Stimulated activated CD8-positive, alpha-beta memory T cell treated with anti-CD3 and anti-CD28 coated beads, Interleukin-12 subunit alpha, Interleukin-12 subunit beta, amount 100 ng/mL, for 1 hour (primary cell): ENCODE measurements around the gene B3GNT4.
A peak's percentile ranks its signal among the peaks of the same experiment; 100 is the strongest.
"Not testable (repeated sequence)": the region's sequence is repeated elsewhere in the genome, so short reads cannot be mapped to it uniquely, and the experiment has no call there.

Experiments used
- DNase-seq: peaks from one replicate; pipeline ENCODE4 v3.0.0-alpha.2; 2020; ENCODE audit warnings: low read depth

B3GNT4 gene

DNA sequence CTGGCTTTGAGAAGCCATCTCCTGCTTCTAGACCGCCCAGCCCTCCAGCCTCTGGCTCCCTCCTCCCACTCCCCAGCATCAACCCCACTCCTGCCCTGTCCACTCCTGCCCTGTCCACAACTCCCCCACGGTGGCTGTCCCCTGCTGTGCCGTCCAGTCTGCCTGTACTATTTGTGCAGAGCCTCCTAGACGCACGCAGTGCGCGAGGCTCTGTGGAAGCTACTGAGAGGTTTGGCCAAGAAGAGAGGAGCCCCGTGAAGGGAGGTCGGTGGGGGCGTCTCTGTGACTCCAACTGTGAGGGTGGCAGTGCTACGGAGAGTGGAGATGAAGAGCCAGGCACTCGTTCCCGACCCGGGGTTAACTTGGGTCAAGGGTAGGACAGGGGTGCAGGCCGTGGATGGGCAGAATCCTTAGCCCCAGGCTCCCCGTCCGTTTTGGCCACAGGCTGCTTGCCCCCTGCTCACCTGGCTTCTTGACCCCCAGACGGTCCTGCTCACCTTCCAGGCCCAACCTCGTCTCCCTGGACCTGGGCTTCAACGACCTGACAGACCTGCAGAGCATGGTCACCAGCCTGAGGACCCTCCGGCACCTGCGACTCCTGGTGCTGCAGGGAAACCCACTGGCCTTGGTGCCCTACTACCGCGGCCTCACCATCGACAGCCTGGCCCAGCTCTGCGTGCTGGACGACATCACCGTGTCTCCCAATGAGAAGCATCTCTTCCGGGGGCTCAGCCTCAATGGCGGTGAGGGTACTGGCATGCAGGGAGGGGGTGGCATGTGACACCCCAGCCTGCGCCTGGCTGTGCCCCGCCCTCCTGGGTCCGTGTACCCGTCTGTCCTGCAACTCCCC lies 13.7 kb upstream of the B3GNT4 start:
- no peak for DNase-seq

DNA sequence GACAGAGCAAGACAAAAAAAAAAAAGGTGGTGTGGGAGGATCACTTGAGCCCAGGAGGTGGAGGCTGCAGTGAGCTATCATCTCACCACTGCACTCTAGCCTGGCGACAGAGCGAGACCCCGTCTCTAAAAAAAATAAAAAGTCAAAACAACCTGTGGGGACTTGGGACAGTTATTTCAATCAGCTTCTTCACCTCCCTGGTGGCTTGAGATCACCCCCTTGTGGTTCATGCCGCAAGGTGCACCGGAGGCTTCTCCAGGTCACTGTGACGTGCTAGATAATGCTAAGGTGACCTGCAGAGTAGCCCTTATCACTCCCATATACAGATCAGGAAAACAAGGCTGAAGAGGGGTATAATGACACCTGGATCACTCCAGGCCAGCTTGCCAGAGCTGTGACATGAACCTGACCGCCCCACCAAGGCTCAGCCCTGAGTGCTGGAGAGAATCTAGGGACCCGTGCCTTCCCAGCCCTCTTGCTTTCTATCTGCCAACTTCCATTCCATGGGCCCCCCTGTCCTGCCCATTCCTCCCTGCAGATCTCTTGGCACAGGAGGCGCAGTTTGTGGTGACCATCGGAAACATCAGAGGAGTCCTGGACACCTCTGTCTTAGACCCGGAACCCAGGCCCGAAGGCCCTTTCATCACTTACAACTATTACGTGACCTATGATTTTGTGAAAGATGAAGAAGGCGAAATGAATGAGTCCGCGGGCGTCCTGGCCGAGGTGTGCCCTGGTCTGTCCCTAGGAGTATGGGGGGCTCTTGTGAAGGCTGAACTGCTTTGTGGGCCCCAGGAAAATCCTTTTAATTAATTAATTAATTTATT lies 12.5 kb upstream of the B3GNT4 start:
- peak; percentile 51 for DNase-seq

DNA sequence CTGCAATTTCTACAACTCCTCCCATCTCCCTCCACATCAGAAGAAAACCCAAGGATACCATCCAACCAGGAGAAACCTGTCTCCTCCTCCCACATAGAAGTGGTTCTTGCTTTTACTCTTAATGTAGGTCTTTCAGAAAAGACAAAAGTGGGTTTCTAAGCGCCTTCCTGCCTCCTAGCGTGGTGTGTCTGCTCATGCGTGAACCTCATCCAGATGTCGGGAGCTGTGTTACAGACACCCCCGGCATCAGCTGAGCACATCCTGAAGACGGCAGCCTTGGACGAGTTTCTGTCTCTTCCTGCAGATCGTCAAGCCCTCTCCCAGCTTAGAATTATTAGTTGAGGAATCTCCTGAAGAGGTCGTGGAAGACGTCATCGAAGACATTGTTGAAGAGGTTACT lies 11.1 kb upstream of the B3GNT4 start:
- no peak for DNase-seq

DNA sequence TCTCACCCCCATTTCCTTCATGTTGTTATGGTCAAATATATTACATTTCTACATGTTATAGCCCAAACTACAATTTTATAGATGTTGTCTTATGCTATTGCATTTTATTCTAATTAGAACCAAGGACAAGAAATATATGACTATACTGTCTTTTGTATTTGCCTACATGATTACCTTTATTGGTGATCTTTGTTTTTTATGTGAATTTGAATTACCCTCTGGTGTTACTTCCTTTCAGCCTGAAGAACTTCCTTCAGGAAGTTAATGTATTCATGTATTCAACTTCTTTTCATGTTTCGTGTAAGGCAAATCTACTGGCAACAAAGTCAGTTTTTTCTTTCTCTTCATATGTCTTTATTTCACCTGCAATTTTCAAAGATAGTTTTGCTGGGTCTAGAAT lies 8.7 kb upstream of the B3GNT4 start:
- DNase-seq, result no peak

DNA sequence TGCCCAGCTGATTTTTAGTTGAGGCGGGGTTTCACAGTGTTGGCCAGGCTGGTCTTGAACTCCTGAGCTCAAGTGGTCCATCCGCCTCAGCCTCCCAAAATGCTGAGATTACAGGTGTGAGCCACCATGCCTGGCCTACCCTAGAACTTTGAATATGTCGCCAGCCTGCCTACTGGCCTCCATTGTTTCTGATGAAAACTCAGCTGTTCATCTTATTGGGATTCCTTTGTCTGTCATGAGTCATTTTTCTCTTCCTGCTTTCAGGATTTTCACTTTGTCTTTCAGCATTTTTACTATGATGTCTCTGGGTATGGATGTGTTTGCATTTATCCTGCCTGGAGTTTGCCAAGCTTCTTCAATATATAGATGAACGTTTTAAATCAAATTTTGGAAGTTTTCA lies 8.1 kb upstream of the B3GNT4 start:
- no peak for DNase-seq

DNA sequence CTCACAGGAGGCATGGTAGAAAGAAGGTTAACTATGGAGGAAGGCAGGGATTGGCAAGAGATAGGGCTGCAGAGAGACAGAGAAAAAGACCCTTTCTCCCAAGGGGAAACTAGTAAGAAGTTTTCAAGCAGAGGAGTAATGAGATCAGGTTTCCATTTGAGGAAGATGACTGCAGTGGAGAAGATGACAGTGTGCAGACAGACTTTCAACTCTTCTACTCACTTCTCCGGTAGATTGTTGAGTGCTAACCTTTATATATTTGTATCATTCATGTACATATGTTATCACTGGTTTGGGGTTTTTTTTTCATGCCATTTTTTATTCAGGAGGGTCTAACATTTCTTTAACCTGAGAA lies 5.9 kb upstream of the B3GNT4 start:
- DNase-seq, result no peak

DNA sequence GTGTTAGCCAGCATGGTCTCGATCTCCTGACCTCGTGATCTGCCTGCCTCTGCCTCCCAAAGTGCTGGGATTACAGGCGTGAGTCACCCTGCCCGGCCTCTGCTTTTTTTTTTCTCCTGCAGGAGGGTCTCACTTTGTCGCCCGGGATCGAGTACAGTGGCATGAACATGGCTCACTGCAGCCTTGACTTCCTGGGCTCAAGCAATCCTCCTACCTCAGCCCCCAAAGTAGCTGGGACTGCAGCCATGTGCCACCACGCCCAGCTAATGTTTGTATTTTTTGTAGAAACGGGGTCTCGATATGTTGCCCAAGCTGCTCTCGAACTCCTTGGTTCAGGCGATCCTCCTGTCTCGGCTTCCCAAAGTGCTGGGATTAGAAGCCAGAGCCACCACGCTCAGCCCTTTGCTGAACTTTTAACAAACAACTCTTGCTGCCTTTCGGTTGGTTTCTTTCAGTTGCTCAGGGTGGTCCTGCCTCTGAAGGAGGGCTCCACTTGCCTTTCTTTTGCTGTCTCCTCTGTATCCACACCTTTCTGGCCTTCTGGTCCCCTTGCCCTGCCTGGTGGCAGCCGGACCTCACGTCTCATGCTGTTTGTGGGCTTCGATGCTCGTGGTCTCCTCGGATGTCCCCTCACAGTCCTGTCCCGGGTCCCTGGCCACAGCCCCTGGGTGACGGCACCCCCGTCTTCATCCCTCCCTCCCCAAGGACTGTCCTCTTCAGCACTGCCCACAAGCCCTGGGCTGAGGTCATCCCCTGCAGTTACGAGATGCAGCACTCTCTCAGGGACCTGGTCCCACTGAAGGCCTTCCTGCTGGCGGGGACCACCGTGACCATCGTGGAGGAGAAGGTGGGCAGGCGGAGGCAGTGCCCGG lies 3.8 kb upstream of the B3GNT4 start:
- no peak for DNase-seq

DNA sequence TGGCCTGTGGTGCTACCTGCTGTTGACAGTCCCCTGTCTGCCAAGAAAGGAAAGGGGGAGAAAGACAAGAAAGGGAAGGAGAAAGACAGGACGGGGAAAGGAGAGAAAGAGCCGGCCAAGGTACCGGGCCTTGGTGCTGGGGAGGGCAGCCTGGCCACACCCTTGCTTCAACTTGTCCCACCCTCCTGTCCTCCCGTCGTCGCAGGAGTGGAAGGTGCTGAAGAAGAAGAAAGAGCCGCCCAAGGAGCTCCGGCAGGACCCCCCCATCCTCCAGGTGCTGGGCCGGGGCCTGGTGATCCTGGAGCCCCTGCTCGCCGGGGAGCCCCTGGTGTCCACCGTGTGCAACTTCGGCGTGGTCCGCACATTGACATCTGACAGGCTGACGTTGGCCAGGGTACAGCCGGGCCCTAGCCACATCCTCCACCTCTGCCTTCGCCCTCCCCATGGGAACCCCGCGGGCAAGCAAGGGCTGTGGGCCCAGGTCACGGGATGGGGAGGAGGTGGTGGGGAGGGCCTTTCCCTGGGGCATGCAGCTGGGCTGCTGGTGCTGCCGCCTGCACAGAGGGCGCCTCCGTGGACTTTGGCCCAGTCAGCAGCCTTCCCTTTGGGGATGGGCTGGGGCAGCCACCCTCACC lies 2.9 kb upstream of the B3GNT4 start:
- no peak for DNase-seq

DNA sequence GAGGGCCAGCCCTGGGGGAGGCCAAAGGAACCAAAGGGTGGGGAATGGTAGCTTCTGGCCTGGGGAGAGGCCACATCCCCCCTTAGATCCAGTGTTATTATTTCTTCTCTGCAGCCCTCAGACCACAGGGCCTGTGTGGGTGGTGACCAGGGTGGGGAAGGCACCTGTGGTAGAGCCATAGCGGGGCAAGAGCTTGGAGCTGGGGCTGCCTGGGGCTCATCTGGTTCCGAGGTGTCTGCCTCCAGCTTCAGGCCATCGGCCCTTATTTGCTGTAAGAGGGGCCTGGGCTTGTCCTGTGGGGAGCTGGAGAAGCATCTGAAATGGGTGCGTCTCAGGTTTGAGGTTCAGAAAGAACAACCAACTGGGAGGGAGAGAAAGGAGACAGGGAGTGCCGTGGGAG lies 2.1 kb upstream of the B3GNT4 start:
- DNase-seq, result no peak

DNA sequence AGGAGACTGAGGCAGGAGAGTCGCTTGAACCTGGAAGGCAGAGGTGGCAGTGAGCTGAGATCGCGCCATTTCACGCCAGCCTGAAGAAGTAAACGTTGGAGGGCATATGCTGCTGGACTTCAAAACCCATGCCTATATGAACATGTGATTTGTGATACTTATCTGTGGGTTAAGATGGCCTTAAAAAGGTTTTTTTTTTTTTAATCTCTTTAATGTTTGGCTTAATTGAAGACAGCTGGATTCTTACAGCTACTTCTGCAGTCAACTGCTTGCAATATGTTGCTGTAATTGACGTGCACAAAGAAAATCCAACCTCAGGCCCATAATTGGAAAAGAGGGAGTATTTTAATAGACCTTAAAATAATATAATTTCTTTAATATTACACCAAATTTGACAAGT lies 1.5 kb upstream of the B3GNT4 start:
- DNase-seq, result no peak

DNA sequence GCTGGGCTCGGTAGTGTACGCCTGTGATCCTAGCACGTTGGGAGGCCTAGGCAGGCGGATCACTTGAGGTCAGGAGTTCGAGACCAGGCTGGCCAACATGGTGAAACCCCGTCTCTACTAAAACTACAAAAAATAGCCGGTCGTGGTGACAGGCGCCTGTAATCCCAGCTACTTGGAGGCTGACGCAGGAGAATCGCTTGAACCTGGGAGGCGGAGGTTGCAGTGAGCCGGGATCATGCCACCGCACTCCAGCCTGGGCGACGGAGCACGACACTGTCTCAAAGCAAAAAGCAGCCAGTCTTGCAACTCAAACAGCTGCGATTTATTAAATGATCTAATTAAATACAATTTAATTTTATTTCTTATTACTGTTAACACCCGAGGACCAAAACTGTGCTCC lies 698 bp upstream of the B3GNT4 start:
- DNase-seq, result not testable (repeated sequence)

DNA sequence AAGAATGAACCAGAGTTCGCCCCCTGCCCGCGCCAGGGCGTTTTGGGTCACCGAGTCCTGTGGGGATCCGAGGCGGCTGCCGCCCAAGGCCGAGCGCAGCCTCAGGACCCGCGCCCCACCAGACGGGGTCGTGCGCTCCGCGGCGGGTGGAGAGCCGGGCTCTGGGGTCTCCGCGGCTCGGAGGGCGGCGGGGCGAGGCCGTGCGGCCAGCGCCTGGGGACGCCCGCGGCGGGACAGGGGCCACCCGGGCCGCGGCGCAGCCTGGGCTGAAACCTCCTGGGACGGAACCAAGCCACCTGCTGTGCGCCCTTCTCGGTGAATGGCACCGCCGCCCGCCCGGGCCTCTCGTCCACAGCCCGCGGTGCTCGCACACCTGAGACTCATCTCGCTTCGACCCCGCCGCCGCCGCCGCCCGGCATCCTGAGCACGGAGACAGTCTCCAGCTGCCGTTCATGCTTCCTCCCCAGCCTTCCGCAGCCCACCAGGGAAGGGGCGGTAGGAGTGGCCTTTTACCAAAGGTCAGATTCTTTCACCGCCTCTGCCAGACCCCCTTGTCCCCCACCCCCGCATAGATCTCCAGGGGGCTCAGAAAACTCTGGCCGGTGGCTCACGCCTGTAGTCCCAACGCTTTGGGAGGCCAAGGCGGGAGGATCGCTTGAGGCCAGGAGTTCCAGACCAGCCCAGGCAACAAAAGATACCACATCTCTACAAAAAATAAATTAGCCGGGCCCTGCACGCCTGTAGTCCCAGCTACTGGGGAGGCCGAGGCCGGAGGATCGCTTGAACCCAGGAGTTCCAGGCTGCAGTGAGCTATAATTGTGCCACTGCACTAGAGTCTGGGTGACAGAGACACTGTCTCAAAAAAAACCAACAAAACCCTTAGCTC lies 901 bp downstream of the B3GNT4 start:
- DNase-seq, result no peak

DNA sequence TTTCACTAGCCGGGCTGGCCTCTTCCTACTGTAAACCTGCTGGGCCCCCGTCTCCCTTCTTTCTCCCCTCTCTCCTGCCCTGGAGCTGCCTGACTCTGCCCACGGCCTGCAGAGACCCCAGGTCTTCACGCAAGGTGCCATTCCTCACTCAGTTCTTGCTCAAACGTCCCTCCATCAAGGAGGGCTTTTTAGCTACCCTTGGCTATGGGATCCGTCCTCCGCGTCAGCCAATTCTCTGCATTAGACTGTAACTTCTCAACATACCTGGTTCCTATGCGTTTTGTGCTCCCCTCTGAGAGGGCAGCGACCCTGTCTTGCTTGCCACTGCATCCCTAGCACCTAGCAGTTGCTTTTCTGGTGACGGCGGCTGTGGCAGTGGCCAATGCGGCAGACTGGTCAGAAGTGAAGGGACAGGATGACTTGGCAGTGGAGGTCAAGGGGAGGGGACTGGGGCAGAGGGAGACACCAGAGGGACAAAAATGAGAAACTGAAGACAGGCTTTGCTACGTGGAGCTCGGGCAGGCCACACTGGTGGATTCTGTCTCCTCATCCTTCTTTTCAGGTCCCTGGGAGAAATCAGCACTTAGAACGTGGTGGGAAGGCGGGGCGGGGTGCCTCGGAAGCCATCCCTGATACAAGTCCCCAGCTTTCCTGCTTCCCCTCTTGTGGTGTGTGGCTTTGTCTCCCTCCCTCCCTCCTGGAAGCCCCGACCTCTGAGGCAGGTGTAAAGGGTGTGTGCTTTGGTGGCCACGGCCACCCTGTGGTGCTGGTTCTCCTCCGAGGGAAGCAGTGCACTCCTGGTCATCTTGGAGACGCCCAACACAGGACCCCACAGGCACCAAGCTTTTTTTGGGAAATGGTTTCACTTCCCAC lies 1.8 kb downstream of the B3GNT4 start:
- no peak for DNase-seq

DNA sequence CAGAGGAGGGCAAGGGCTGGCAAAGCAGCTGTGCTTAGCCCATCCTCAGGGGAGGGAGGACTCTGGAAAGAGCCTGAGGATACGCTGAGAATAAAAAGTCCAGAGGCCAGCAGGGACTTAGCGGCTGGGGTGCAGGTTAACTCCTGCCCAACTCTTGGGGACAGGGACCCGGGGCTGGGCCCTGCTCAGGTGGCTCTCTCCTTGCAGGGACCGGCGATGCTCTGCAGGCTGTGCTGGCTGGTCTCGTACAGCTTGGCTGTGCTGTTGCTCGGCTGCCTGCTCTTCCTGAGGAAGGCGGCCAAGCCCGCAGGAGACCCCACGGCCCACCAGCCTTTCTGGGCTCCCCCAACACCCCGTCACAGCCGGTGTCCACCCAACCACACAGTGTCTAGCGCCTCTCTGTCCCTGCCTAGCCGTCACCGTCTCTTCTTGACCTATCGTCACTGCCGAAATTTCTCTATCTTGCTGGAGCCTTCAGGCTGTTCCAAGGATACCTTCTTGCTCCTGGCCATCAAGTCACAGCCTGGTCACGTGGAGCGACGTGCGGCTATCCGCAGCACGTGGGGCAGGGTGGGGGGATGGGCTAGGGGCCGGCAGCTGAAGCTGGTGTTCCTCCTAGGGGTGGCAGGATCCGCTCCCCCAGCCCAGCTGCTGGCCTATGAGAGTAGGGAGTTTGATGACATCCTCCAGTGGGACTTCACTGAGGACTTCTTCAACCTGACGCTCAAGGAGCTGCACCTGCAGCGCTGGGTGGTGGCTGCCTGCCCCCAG lies 2.8 kb downstream of the B3GNT4 start:
- no peak for DNase-seq

DNA sequence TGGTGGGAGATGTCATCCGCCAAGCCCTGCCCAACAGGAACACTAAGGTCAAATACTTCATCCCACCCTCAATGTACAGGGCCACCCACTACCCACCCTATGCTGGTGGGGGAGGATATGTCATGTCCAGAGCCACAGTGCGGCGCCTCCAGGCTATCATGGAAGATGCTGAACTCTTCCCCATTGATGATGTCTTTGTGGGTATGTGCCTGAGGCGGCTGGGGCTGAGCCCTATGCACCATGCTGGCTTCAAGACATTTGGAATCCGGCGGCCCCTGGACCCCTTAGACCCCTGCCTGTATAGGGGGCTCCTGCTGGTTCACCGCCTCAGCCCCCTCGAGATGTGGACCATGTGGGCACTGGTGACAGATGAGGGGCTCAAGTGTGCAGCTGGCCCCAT lies 3.5 kb downstream of the B3GNT4 start:
- DNase-seq, result no peak

DNA sequence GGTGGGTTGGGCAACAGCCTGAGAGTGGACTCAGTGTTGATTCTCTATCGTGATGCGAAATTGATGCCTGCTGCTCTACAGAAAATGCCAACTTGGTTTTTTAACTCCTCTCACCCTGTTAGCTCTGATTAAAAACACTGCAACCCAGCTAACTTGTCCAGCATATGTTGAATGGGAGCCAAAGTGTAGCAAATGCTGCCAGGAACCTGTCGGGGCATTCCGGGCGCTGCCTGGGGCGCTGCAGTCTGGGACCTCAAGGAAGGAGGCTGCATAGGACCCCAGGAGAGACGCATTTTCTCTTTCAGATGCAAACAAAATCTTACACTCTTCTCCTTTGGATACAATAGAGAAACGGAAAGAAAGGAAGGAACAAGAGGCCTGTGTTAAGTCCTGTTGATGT lies 3.9 kb downstream of the B3GNT4 start:
- DNase-seq, result no peak

DNA sequence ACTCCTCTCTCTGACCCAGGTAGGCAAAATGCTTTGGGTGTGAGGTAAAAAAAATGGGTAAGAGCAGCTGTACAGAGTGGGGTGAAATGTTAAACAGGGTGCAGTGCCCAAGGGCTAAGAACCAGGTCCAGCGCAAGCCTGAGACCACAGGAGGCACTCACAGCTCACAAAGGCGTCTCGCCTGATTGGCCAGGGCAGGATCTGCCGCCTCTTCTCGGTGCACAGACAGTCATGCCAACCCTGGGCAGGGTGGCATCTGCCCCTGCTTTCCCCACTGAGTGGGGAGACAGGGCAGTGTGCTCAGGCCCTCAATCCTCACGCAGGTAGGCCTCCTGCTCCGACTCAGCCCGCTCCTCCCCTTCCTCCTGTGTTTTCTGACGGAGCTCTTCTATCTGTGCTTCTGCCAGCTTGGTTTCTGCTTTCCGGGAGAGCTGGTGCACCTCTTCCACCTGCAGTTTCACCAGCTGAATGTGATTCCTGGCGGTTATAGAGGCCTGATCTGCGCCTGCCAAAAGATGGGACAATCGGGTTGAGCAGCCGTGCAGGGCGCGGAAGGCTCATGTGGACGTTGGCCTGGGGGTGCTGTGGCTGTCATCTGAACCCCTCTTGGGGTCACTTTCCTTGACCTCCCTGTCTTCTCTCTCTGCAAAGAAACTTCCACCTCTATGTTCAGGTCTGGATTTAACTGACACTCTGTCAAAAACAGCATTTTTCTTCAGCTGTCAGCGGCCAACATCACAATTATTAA lies 4.7 kb downstream of the B3GNT4 start:
- no peak for DNase-seq

DNA sequence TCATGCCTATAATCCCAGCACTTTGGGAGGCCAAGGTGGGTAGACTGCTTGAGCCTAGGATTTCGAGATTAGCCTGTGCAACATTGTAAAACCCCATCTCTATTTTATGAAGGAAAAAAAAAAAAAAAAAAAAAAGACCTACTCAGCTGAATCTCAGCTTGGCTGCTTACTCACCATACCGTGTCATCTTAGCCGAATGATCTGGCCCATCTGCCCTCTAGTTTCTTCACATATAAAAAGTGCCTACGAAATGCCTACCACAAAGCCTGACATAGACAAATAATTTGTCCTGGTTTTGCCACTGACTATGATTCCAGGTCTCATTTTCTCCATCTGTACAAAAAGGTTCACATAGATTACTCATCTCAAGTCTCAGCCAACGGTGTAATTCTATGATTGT lies 12.3 kb downstream of the B3GNT4 start:
- DNase-seq, result no peak

DNA sequence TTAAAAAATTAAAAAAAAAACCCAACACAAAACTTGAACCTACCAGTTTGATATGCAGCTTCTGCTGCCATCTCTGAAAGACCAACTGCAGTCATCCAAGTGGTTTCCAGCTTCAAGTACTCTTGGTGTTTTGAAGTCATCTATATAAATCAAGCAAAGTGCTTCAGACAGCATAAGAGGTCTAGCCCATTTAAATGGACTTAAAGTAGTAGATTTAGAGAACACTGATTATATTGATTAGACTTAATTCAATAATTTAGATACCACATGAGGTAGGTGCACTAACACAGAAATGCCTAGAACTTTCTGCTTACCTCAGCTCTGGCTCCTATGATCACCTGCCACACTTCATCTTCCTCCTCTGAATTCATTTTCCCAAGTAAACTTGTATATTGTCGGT lies 12.9 kb downstream of the B3GNT4 start:
- no peak for DNase-seq
